Heart left ventricle (tissue), 16 donors: ENCODE measurements around the gene PCDH15. TPM values are rescaled to one million over a fixed set of nuclear protein-coding genes. Genes with fewer than 3 reads are reported as not detected.

Experiments
- ATAC-seq, 4 donors: fragments of 200-7000 bp; cut with Tn5 transposase; one replicate each; pipeline ENCODE4 v1.9.1; 2020 to 2022; ENCODE audit warnings: moderate library complexity in 4 of 4, mild to moderate bottlenecking in 3 of 4, moderate number of reproducible peaks in 1 of 4
- DNase-seq, 5 donors: peaks; one replicate each; pipeline ENCODE4 v3.0.0-alpha.2; 2020
- H3K27ac ChIP-seq, 12 donors: fragments of 200-600 bp; sonication (generic) in 4 of 12; one replicate each; pipeline versions ENCODE4 v1.5.0 to v1.8.0; 2016 to 2022; ENCODE audit warnings: mild to moderate bottlenecking in 2 of 12
- H3K27me3 ChIP-seq, 9 donors: fragments of 200-600 bp; sonication (generic) in 2 of 9; one replicate each; pipeline versions ENCODE4 v1.5.1 to v1.8.0; 2016 to 2022; ENCODE audit warnings: mild to moderate bottlenecking in 3 of 9
- H3K36me3 ChIP-seq, 9 donors: fragments of 200-600 bp; sonication (generic) in 2 of 9; one replicate each; pipeline versions ENCODE4 v1.5.0 to v1.8.0; 2018 to 2022; ENCODE audit warnings: mild to moderate bottlenecking in 2 of 9
- H3K4me1 ChIP-seq, 12 donors: fragments of 200-600 bp; sonication (generic) in 4 of 12; one replicate each; pipeline versions ENCODE4 v1.5.0 to v1.8.0; 2016 to 2022; ENCODE audit warnings: mild to moderate bottlenecking in 3 of 12
- H3K4me3 ChIP-seq, 12 donors: fragments of 200-600 bp; sonication (generic) in 4 of 12; one replicate each; pipeline versions ENCODE4 v1.5.0 to v1.8.0; 2017 to 2022; ENCODE audit warnings: mild to moderate bottlenecking in 9 of 12, moderate library complexity in 4 of 12
- H3K9me3 ChIP-seq, 12 donors: fragments of 200-600 bp; sonication (generic) in 4 of 12; one replicate each; pipeline versions ENCODE4 v1.5.0 to v1.8.0; 2016 to 2022; ENCODE audit warnings: mild to moderate bottlenecking in 1 of 12
- POLR2A ChIP-seq, 2 donors: fragments of 450-650 bp; IDR thresholded peaks; one replicate each; pipeline ENCODE4 v1.6.1; 2017; ENCODE audit warnings: antibody characterized with exemption in 2 of 2, mild to moderate bottlenecking in 2 of 2, moderate library complexity in 2 of 2
- WGBS, 4 donors: extraction: QIAGEN DNeasy Blood & Tissue Kit in 2 of 4; methylation state at CpG; one replicate each; pipeline versions ENCODE4 v1.1.5 to v1.1.7; 2013 to 2018; 5-methylcytosine and 5-hydroxymethylcytosine counted together
- intact Hi-C, 10 donors: fragments of 100-400 bp; cut with DNase I; formaldehyde crosslinking; loops; one replicate each; pipeline versions ENCODE4 v1.11.1 to v1.14.2; 2022
- polyA plus RNA-seq, 2 donors: library from polyadenylated mRNA; stranded (reverse); fragments of 200-250 nt; gene quantifications; one replicate each; pipeline ENCODE4 v1.2.3, GENCODE V29; 2013
- total RNA-seq, 9 donors: library from RNA; depleted of rRNA in 2 of 9; stranded (reverse); fragments of >200 nt in 2 of 9; fragmentation: NEBNext Ultra II Directional in 3 of 9; extraction: Animal tissue kit (Norgen Biotek cat#: 25700) in 3 of 9; gene quantifications; one replicate each; pipeline versions ENCODE4 v1.1.0 to v1.2.4, GENCODE V29; 2016 to 2023
- TF ChIP-seq, protein P1 (sequence below), 12 donors: fragments of 200-600 bp; sonication (generic) in 4 of 12; IDR thresholded peaks; one replicate each; pipeline versions ENCODE4 v1.5.0 to v1.8.0; 2018 to 2022; ENCODE audit warnings: antibody characterized with exemption in 12 of 12, mild to moderate bottlenecking in 5 of 12
- donor health status: ischemic (EF 13 %, LVEDD 7.1; RV severe dilation, severe dysfunction).
- donor health status: healthy with polysubstance abuse.
- donor health status: DM: no; HTN: yes; CAD: no.
- donor health status: DM: no; HTN: no; CAD: no.
- donor health status: ischemic (EF 25% LVEDD 6.9; RV normal size, moderate dysfunction).
- donor health status: ischemic (EF 25% LVEDD 5.7; RV mildly dilated, moderate dysfunction).
- donor health status: healthy.
- donor health status: DM: yes; HTN: yes; CAD: no.
- donor health status: ischemic (EF 35%, LVEDD 5.7; RV mildly dilated, moderate dysfunction).
- donor health status: nonischemic (EF 11% LVEDD 7.7; RV severe dilation, severe dysfunction).
- donor health status: DM: yes; HTN: yes; CAD: no.
- donor health status: PGD.
- donor health status: ischemic (EF 29% LVEDD 5.4; RV normal size, mild dysfunction).
- donor health status: nonischemic (EF 23%, LVEDD 6.1; RV moderate dilation, normal function).

Gene PCDH15
- total and polyA plus RNA-seq, 11 donors: 0.04 to 0.93 (median 0.13) TPM; not detected in 3

GRCh38 chr10:54063514-54063913 is 737.5 kb downstream of the PCDH15 start:
- Histone ChIP-seq H3K27ac (no peak overlapping the region), H3K9me3 (no peaks in the 10 kb centered on the region), H3K4me3 (no peak overlapping the region), H3K27me3 (no peaks in the 10 kb centered on the region), H3K36me3 (no peaks in the 10 kb centered on the region), H3K4me1 (no peaks in the 10 kb centered on the region)
- WGBS, 4 donors: 86 to 93% (median 89%) methylated on average over 9 to 14 of the region's 14 CpGs
- DNase-seq (no peak), ATAC-seq (no peak)
- TF ChIP-seq POLR2A (IDR thresholded peaks at IDR 0.05): no peak
- TF ChIP-seq, protein P1, sequence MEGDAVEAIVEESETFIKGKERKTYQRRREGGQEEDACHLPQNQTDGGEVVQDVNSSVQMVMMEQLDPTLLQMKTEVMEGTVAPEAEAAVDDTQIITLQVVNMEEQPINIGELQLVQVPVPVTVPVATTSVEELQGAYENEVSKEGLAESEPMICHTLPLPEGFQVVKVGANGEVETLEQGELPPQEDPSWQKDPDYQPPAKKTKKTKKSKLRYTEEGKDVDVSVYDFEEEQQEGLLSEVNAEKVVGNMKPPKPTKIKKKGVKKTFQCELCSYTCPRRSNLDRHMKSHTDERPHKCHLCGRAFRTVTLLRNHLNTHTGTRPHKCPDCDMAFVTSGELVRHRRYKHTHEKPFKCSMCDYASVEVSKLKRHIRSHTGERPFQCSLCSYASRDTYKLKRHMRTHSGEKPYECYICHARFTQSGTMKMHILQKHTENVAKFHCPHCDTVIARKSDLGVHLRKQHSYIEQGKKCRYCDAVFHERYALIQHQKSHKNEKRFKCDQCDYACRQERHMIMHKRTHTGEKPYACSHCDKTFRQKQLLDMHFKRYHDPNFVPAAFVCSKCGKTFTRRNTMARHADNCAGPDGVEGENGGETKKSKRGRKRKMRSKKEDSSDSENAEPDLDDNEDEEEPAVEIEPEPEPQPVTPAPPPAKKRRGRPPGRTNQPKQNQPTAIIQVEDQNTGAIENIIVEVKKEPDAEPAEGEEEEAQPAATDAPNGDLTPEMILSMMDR (IDR thresholded peaks at IDR 0.05): no peak
- intact Hi-C loops: no loop called here

- TF ChIP-seq, protein P1 (IDR thresholded peaks at IDR 0.05): no peak
- TF ChIP-seq POLR2A (IDR thresholded peaks at IDR 0.05): no peak
- no peak for DNase-seq
- no peak overlapping the region for H3K27ac ChIP-seq
Measured at GRCh38 chr10:54060572-54060971, 740.5 kb downstream of the PCDH15 start.

GRCh38 chr10:54057357-54057756 is 743.7 kb downstream of the PCDH15 start:
- no peak for ATAC-seq
- no peaks in the 10 kb centered on the region for H3K4me1 ChIP-seq
- H3K4me3 ChIP-seq: no peak overlapping the region
- no peak overlapping the region for H3K27ac ChIP-seq
- DNase-seq: no peak
- H3K9me3 ChIP-seq: peaks cover 0 to 4% (median 0%) of the 10 kb centered on the region in 12 donors
- intact Hi-C loops: no loop called here
- no peaks in the 10 kb centered on the region for H3K27me3 ChIP-seq
- H3K36me3 ChIP-seq: no peaks in the 10 kb centered on the region
- WGBS, 4 donors: 45 to 88% (median 85%) methylated on average over 2 of the region's 2 CpGs
- TF ChIP-seq, protein P1 (IDR thresholded peaks at IDR 0.05): no peak
- no peak for TF ChIP-seq POLR2A (IDR thresholded peaks at IDR 0.05)

More at GRCh38 chr10:54060572-54060971, 740.5 kb downstream of the PCDH15 start:
- Histone ChIP-seq H3K36me3 (no peaks in the 10 kb centered on the region), H3K27me3 (no peaks in the 10 kb centered on the region), H3K4me1 (no peaks in the 10 kb centered on the region), H3K4me3 (no peak overlapping the region), H3K9me3 (peaks cover 0 to 4% (median 0%) of the 10 kb centered on the region in 12 donors)
- 87 to 90% (median 88%) methylated on average over 5 of the region's 5 CpGs for WGBS, 4 donors
- intact Hi-C loops: no loop called here
- ATAC-seq: no peak

DNA sequence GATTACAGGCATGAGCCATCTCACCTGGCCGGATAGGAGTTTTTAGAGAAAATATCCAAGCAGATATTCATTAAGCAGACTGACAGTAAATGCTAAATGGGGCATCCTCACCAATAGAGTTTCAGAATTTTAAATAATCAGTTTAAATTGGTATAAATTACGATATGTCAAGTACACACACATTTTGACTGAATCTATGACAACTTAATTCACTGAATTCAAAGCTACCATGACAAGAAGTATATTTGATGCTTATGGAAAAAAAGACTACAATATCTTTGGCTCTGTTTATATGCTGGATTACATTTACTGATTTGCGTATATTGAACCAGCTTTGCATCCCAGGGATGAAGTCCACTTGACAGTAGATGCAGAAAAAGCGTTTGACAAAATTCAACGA is 774.7 kb downstream of the PCDH15 start:
- DNase-seq (no peak), ATAC-seq (no peak)
- Histone ChIP-seq H3K4me1 (no peaks in the 10 kb centered on the region), H3K9me3 (no peaks in the 10 kb centered on the region), H3K27ac (no peak overlapping the region), H3K4me3 (no peak overlapping the region), H3K36me3 (no peaks in the 10 kb centered on the region), H3K27me3 (no peaks in the 10 kb centered on the region)
- intact Hi-C loops: no loop called here
- TF ChIP-seq, protein P1 (IDR thresholded peaks at IDR 0.05): no peak
- TF ChIP-seq POLR2A (IDR thresholded peaks at IDR 0.05): no peak
- WGBS, 4 donors: 84 to 90% (median 86%) methylated on average over 5 of the region's 5 CpGs
